Activated CD4-positive, alpha-beta T cell treated with anti-CD3 and anti-CD28 coated beads, Interleukin-2, amount 10 ng/mL, durations not matched to agents 7 days and 5 days (primary cell): ENCODE data around the gene SULT6B1. TPM values are rescaled to one million over a fixed set of nuclear protein-coding genes. Genes with fewer than 3 reads are reported as not detected.

Source experiments
- CTCF ChIA-PET: fragments of 350-600 bp; sonication (Branson Sonifier 250); formaldehyde crosslinking; loops from one replicate; lab custom pipeline; 2021; ENCODE audit warnings: antibody characterized with exemption; lab: Charles Lee
- POLR2A ChIA-PET: fragments of 350-600 bp; sonication (Branson Sonifier 250); formaldehyde crosslinking; loops from one replicate; lab custom pipeline; 2021; ENCODE audit warnings: antibody characterized with exemption; lab: Charles Lee
- DNase-seq: peaks from one replicate; pipeline ENCODE4 v3.0.0-alpha.2; 2020
- H3K27ac Mint-ChIP-seq: one replicate; pipeline ENCODE4 v1.8.0; 2021; ENCODE audit warnings: mild to moderate bottlenecking, moderate library complexity, mixed read lengths
- H3K27me3 Mint-ChIP-seq: one replicate; pipeline ENCODE4 v1.8.0; 2021; ENCODE audit warnings: mixed read lengths
- H3K36me3 Mint-ChIP-seq: one replicate; pipeline ENCODE4 v1.8.0; 2021; ENCODE audit warnings: low read depth, mixed read lengths
- H3K4me1 Mint-ChIP-seq: one replicate; pipeline ENCODE4 v1.8.0; 2021; ENCODE audit warnings: mixed read lengths
- H3K4me3 Mint-ChIP-seq: one replicate; pipeline ENCODE4 v1.8.0; 2021; ENCODE audit warnings: mild to moderate bottlenecking, moderate library complexity, mixed read lengths
- H3K9me3 Mint-ChIP-seq: one replicate; pipeline ENCODE4 v1.8.0; 2021; ENCODE audit warnings: mixed read lengths
- total RNA-seq, 2 experiments: library from RNA; stranded (reverse); gene quantifications; one replicate each; pipeline ENCODE4 v1.2.3, GENCODE V29; 2021

The SULT6B1 gene
- total RNA-seq, 2 experiments from 2014 or later: not detected

DNA sequence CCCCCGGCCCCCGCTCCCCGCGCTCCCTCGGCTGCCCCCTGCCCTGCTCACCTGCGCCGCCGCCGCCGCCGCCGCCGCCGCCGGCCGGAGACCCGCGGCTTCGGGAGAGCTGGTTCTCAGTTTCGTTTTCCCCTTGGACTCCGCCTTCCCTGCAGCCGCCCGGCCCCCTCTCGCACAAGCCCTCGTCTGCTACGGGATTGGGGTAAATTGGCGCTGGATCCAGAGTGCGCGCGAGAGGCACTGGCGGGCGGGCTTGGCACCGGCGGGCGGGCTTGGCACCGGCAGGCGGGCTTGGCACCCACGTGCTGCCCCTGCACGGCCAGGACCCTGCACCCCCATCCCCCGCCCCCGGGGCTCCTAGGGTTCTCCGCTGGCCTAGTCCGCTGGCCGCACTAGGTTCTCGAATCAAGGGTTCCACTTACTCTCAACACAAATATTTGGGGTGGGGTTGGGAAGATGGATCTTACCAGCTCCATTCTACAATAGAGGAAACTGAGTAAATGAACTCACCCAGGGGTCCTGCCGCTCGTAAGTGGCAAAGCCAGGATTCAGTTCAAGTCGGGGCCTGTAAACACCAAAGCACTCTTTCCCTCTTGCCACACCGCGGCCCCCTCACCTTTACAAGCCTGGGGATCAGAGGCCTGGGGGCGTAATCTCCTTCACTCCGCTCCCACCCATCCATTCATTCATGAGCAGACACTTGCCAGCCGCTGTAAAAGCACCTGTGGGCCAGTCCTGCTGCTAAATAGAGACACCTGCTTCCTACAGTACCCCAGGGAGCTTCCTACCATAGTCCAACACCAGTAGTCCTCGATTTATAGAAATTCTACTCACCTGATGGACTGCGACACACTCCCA is 31.4 kb downstream of the SULT6B1 start, which contains the start of gene EIF2AK2:
Gene EIF2AK2 (minus strand): TSS at position 124 of the 858 bp plus-strand sequence. CDS start 9,174 bp downstream, outside the sequence.
- H3K4me3 Mint-ChIP-seq: peak within 1 kb of the TSS; percentile 91
- H3K9me3 Mint-ChIP-seq: peaks cover 3% of the 10 kb centered on the region
- POLR2A ChIA-PET: interaction anchor here (0.5 to 1.3 kb wide), 3 partner anchors 8 to 58 kb away, joined by 3 to 7 read pairs (median 5); no protein-coding TSS in a partner anchor
- DNase-seq: peak; percentile 93
- peak within 1 kb of the TSS; percentile 96 for H3K27ac Mint-ChIP-seq
- H3K36me3 Mint-ChIP-seq: peaks cover 40% of the 10 kb centered on the region
- H3K4me1 Mint-ChIP-seq: peaks cover 42% of the 10 kb centered on the region
- CTCF ChIA-PET: interaction anchor here (0.6 to 2.1 kb wide), 6 partner anchors 9 to 75 kb away, joined by 3 to 9 read pairs (median 4); partner anchors contain the start of genes CEBPZ and NDUFAF7
- H3K27me3 Mint-ChIP-seq: no peaks in the 10 kb centered on the region

DNA sequence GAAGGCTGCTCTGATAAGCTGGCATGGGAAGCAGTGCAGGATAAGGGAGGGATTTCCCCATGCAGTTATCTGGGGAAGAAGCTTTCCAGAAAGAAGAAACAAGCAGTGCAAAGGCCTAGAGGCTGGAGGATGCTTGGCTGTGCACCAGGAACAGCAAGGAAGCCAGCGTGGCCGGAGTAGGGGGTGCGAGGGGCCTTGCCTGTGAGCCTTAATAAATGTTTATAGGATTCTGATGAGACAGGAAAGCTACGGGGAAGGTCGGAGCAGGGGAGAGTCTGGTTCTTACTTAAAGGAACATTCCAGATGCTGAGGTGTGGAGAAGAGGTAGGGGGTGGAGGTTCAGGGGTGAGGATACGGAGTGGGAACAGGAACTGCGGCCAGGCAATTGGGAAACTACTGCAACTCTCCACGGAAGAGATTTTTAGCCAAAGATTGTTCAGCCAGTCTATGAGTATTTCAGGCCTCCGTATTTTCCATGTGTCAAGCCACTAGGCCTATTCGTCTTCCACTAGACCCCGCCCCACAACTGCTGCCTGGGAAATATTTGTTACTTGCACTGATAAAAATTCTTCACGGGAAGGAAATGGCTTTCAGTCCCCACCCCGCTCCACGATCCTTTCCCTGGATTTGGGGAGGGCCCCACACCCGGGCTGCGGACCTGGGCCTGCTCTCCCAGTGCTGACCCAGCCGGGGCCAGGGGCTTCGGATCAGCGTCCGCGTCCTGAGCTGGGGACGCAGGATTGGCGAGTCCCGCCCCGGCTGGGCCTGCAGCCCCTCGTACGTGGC is 32.2 kb downstream of the SULT6B1 start:
- peaks cover 3% of the 10 kb centered on the region for H3K9me3 Mint-ChIP-seq
- peaks cover 49% of the 10 kb centered on the region for H3K4me1 Mint-ChIP-seq
- ChIA-PET POLR2A (interaction anchor here (0.5 to 1.3 kb wide), 3 partner anchors 9 to 57 kb away, joined by 3 to 7 read pairs (median 5); no protein-coding TSS in a partner anchor), CTCF (interaction anchor here (0.6 to 2.1 kb wide), 8 partner anchors 10 to 83 kb away, joined by 3 to 9 read pairs (median 4); partner anchors contain the start of genes CEBPZ and NDUFAF7)
- peaks cover 46% of the 10 kb centered on the region for H3K36me3 Mint-ChIP-seq
- peak; percentile 46 for DNase-seq
- peak overlapping the region; percentile 96 for H3K27ac Mint-ChIP-seq
- H3K4me3 Mint-ChIP-seq: peak overlapping the region; percentile 91
- no peaks in the 10 kb centered on the region for H3K27me3 Mint-ChIP-seq

DNA sequence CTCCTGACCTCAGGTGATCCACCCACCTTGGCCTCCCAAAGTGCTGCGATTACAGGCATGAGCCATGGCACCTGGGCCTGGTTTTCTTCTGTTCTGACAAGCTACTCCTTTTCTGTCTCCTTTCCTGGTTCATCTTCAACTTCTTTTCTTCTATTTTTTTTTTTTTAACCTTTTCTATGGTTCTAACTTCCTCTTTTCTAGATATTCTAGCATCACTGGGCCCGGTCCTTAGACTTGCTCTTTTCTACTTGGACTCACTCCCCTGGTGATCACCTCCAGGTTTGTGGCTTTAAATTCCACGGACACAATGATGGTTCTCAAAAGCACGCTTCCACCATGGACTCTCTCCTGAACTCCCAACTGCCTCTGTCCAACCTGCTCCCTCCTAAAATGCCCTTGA is 33.7 kb downstream of the SULT6B1 start:
- CTCF ChIA-PET: interaction anchor here (0.6 to 1.0 kb wide), 3 partner anchors 14 to 380 kb away, joined by 3 read pairs; no protein-coding TSS in a partner anchor
- Mint-ChIP-seq H3K27me3 (no peaks in the 10 kb centered on the region), H3K4me1 (peaks cover 62% of the 10 kb centered on the region)

DNA sequence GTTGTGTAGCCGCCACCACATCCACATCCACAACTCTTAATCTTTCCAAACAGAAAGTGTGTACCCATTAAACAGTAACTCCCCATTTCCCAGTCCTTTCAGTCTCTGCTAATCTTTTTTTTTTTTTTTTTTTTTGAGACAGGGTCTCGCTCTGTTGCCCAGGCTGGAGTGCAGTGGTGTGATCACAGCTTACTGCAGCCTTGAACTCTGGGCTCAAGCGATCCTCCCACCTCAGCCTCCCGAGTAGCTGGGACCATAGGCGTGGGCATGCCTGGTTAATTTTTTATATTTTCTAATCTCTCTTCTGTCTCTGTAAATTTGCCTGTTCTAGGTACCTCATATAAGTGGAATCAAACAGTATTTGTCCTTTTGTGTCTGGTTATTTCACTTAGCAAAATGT is 35.2 kb downstream of the SULT6B1 start:
- Mint-ChIP-seq H3K4me3 (no peak overlapping the region), H3K27me3 (no peaks in the 10 kb centered on the region), H3K4me1 (peaks cover 72% of the 10 kb centered on the region), H3K36me3 (peaks cover 69% of the 10 kb centered on the region), H3K9me3 (peaks cover 2% of the 10 kb centered on the region), H3K27ac (peak overlapping the region; percentile 55)
- POLR2A ChIA-PET: no interaction called here
- CTCF ChIA-PET: interaction anchor here (0.5 kb wide), 1 partner anchor 377 kb away, joined by 4 read pairs; no protein-coding TSS in a partner anchor
- no peak for DNase-seq

More for the DNA sequence above, 33.7 kb downstream of the SULT6B1 start:
- DNase-seq: no peak
- H3K27ac Mint-ChIP-seq: peak overlapping the region; percentile 96
- peak overlapping the region; percentile 91 for H3K4me3 Mint-ChIP-seq
- POLR2A ChIA-PET: no interaction called here
- H3K9me3 Mint-ChIP-seq: peaks cover 3% of the 10 kb centered on the region
- H3K36me3 Mint-ChIP-seq: peaks cover 54% of the 10 kb centered on the region

DNA sequence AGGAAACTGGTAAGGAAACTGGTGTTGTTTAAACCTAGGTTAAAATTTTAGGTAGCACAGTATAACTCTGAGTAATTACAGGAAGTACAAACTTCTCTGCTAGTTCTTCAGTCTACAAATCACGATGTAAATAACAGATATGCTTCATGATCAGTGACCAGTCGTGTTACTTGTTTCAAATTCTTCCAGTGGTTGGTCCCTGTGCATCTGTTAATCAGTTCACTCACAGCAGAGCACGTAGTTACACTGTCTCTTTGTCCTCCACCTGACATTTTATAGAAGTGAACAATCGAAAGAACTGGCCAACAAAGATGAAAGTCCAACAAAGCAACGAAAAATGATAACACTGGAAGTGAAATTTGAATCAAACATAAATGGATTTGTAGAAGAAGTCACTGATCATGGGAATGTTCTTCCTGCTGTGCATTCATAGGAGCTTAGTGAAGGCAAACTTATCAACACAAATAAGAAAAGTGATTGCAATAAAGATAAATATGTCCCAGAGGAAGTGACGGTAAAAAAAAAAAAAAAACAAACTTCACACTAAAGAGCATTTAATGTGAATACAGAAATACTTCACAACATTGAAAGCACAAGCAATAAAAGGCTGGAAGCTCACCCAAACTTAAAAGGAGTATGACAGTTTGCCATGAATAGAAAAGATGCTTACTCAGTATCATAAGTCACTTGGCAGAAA is 38.7 kb downstream of the SULT6B1 start:
- DNase-seq: no peak
- H3K36me3 Mint-ChIP-seq: peaks cover 72% of the 10 kb centered on the region
- peak overlapping the region; percentile 66 for H3K27ac Mint-ChIP-seq
- H3K4me1 Mint-ChIP-seq: peaks cover 57% of the 10 kb centered on the region
- H3K4me3 Mint-ChIP-seq: peak overlapping the region; percentile 37
- POLR2A ChIA-PET: interaction anchor here (0.6 kb wide), 1 partner anchor 9 kb away, joined by 10 read pairs; no protein-coding TSS in a partner anchor
- CTCF ChIA-PET: no interaction called here
- H3K27me3 Mint-ChIP-seq: no peaks in the 10 kb centered on the region
- H3K9me3 Mint-ChIP-seq: no peaks in the 10 kb centered on the region

DNA sequence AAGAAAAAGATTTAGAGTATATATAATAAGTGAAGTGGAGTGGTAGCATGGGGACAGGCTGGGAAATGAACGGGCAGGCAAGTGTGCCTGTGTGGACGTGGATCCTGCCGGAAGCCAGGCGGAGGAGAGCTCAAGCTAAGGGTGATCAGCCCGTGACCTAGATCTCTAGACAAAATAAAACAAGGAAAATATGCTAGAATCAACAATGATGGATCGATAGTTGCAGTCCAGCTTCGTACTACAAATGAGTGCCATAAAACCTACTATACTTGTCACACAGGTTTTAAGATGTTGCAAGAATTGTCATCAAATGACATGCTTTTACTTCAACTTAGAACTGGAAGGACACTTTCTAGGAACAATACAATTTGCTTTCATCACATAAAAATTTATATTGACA is 40.1 kb downstream of the SULT6B1 start:
- no peaks in the 10 kb centered on the region for H3K27me3 Mint-ChIP-seq
- CTCF ChIA-PET: interaction anchor here (1.5 kb wide), 1 partner anchor 33 kb away, joined by 4 read pairs; no protein-coding TSS in a partner anchor
- POLR2A ChIA-PET: no interaction called here
- DNase-seq: no peak
- peaks cover 68% of the 10 kb centered on the region for H3K36me3 Mint-ChIP-seq
- H3K4me1 Mint-ChIP-seq: peaks cover 47% of the 10 kb centered on the region
- no peaks in the 10 kb centered on the region for H3K9me3 Mint-ChIP-seq
- H3K4me3 Mint-ChIP-seq: no peak overlapping the region
- H3K27ac Mint-ChIP-seq: peak overlapping the region; percentile 47

DNA sequence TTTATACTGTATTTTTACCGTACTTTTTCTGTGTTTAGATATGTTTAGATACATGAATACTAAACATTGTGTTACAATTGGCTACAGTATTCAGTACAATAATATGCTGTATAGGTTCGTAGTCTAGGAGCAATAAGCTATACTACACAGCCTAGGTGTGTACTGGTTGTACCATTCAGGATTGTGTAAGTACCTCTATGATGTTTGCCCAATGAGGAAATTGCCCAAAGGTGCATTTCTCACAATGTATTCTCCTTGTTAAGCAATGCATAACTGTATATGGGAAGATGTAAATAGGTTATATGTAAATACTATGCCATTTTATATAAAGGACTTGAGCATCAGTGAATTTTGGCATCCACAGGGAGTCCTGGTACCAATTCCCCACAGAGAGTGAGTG is 42.4 kb downstream of the SULT6B1 start:
- Mint-ChIP-seq H3K27ac (no peak overlapping the region), H3K4me1 (peaks cover 31% of the 10 kb centered on the region), H3K4me3 (no peak overlapping the region), H3K9me3 (no peaks in the 10 kb centered on the region), H3K27me3 (no peaks in the 10 kb centered on the region), H3K36me3 (peaks cover 59% of the 10 kb centered on the region)
- ChIA-PET CTCF (interaction anchor here (0.7 to 1.0 kb wide), 2 partner anchors 10 to 23 kb away, joined by 4 to 5 read pairs; partner anchors contain the start of gene EIF2AK2), POLR2A (no interaction called here)
- no peak for DNase-seq

DNA sequence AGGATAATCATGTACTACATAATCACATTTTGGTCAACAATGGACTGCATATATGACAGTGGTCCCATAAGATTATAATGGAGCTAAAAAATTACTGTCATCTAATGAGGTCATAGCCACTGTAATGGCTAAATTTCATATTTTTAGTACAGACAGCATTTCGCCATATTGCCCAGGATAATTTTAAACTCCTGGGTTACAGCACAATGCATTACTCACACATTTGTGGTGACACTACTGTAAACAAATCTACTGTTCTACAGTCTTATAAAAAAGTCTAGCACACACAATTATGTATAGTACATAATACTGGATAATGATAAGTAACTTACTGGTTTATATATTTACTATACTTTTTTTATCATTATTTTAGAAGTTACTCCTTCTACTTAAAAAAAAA is 44.5 kb downstream of the SULT6B1 start:
- no peak overlapping the region for H3K27ac Mint-ChIP-seq
- H3K4me1 Mint-ChIP-seq: peaks cover 13% of the 10 kb centered on the region
- no peaks in the 10 kb centered on the region for H3K9me3 Mint-ChIP-seq
- no peak overlapping the region for H3K4me3 Mint-ChIP-seq
- no peaks in the 10 kb centered on the region for H3K27me3 Mint-ChIP-seq
- ChIA-PET POLR2A (no interaction called here), CTCF (no interaction called here)
- H3K36me3 Mint-ChIP-seq: peaks cover 64% of the 10 kb centered on the region
- no peak for DNase-seq

DNA sequence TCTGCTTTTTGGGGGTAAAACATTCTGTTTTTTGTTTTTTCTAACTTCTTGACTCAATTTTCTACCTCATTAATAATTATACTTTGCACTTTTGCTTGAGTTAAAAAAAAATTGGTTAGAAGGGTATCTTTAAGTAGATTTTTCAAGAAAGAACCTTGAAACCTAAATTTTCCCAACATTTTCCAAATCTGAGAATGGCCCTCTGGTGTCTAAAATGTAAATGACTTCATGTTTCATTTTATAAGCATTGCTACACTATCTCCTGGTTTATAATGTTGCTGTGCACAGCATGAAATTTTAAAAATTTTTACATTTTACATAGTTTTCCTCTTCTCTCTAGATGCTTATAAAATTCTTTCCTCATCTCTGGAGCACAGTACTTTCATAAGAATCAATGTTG is 45.9 kb downstream of the SULT6B1 start:
- H3K9me3 Mint-ChIP-seq: no peaks in the 10 kb centered on the region
- DNase-seq: no peak
- no peaks in the 10 kb centered on the region for H3K27me3 Mint-ChIP-seq
- CTCF ChIA-PET: interaction anchor here (0.5 to 1.5 kb wide), 3 partner anchors 27 to 93 kb away, joined by 3 read pairs; no protein-coding TSS in a partner anchor
- POLR2A ChIA-PET: no interaction called here
- H3K36me3 Mint-ChIP-seq: peaks cover 57% of the 10 kb centered on the region
- H3K27ac Mint-ChIP-seq: no peak overlapping the region
- no peak overlapping the region for H3K4me3 Mint-ChIP-seq
- peaks cover 5% of the 10 kb centered on the region for H3K4me1 Mint-ChIP-seq

DNA sequence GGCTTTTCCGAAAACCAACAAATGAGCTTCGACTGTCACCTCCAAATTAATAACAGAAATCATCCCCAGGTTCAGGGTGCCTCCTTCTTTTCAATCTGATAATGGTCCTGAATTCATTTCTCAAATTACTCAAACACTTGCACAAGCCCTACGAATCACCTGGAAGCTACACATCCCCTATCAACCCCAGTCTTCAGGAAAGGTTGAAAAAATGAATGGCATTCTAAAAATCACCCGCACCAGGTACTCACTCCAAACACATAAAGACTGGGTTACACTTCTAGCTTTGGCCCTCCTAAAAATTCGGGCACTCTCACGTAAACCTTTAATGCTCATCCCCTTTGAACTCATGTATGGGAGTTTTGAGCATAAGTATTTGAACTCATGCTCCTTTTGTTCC is 55.6 kb downstream of the SULT6B1 start:
- ChIA-PET POLR2A (no interaction called here), CTCF (no interaction called here)
- H3K27me3 Mint-ChIP-seq: no peaks in the 10 kb centered on the region
- H3K9me3 Mint-ChIP-seq: no peaks in the 10 kb centered on the region
- H3K4me3 Mint-ChIP-seq: no peak overlapping the region
- no peak overlapping the region for H3K27ac Mint-ChIP-seq
- H3K4me1 Mint-ChIP-seq: peaks cover 1% of the 10 kb centered on the region
- peaks cover 58% of the 10 kb centered on the region for H3K36me3 Mint-ChIP-seq
- no peak for DNase-seq

DNA sequence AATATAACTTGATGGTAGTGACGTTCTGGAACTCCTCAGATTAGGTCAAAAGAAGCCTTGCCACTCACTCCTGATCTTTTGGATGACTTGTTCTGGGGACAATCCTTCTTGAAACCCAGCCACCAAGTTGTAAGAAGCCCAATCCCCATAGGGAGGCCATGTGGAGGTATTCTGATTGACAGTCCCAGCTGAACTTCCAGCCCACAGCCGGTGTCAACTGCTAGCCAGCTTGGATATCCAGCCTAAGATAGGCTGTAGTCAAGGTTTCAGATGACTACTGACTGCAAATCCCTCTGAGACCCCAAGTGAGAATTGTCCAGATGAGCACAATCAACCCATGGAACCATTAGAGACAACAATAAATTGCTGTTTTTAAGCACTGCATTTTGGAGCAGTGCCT is 63.1 kb downstream of the SULT6B1 start:
- DNase-seq: no peak
- Mint-ChIP-seq H3K27ac (no peak overlapping the region), H3K36me3 (peaks cover 66% of the 10 kb centered on the region), H3K4me3 (no peak overlapping the region), H3K9me3 (no peaks in the 10 kb centered on the region), H3K27me3 (no peaks in the 10 kb centered on the region), H3K4me1 (peaks cover 1% of the 10 kb centered on the region)
- ChIA-PET POLR2A (no interaction called here), CTCF (interaction anchor here (1.7 kb wide), 1 partner anchor 9 kb away, joined by 9 read pairs; no protein-coding TSS in a partner anchor)

DNA sequence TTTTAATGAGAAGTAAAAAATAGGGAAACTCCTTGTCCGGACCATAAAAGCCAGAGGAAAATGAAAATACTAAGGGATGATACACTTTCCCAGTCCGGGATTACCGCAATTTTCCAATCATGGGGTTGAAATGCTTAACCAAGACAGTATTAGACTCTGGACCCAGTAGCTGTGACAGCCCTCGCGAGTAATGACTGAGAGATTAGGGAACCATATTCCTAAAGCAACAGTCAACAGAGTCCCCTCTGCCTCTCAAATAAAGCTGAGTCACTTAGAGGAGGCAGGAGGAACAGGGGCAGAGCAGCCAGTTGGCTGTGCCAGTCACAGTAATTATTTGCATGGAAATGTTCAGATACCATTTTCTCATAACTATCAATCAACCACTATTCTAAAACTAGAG is 69.3 kb downstream of the SULT6B1 start:
- Mint-ChIP-seq H3K9me3 (no peaks in the 10 kb centered on the region), H3K4me1 (peaks cover 9% of the 10 kb centered on the region)

More for the DNA sequence above, 69.3 kb downstream of the SULT6B1 start:
- Mint-ChIP-seq H3K36me3 (peaks cover 49% of the 10 kb centered on the region), H3K27ac (no peak overlapping the region), H3K4me3 (no peak overlapping the region), H3K27me3 (no peaks in the 10 kb centered on the region)
- POLR2A ChIA-PET: no interaction called here
- no peak for DNase-seq
- CTCF ChIA-PET: interaction anchor here (1.0 to 1.7 kb wide), 2 partner anchors 11 to 21 kb away, joined by 3 to 4 read pairs; no protein-coding TSS in a partner anchor
